Left lung (tissue), 14 donors: Measurements from ENCODE around the gene KRT80. TPM values are rescaled to one million over a fixed set of nuclear protein-coding genes. Genes with fewer than 3 reads are reported as not detected.
"Not testable (repeated sequence)": the region's sequence is repeated elsewhere in the genome, so short reads cannot be mapped to it uniquely, and the experiment has no call there.

ENCODE experiments used
- ATAC-seq: fragments of 200-7000 bp; cut with Tn5 transposase; one replicate; pipeline ENCODE4 v1.9.1; 2020; ENCODE audit warnings: moderate library complexity
- DNase-seq, 4 donors: peaks; one replicate each; pipeline ENCODE4 v3.0.0-alpha.2; 2013 to 2020
- H3K27ac ChIP-seq, 2 donors: fragments of 200-600 bp; sonication (generic) in 1 of 2; one replicate each; pipeline versions ENCODE4 v1.5.0 to v1.8.0; 2020 to 2021
- H3K27me3 ChIP-seq, 2 donors: fragments of 200-600 bp; sonication (generic) in 1 of 2; one replicate each; pipeline versions ENCODE4 v1.5.0 to v1.8.0; 2020 to 2021
- H3K36me3 ChIP-seq, 2 donors: fragments of 200-600 bp; sonication (generic) in 1 of 2; one replicate each; pipeline versions ENCODE4 v1.5.0 to v1.8.0; 2020 to 2021
- H3K4me1 ChIP-seq, 2 donors: fragments of 200-600 bp; one replicate each; pipeline ENCODE4 v1.8.0; 2021
- H3K4me3 ChIP-seq, 2 donors: fragments of 200-600 bp; sonication (generic) in 1 of 2; one replicate each; pipeline versions ENCODE4 v1.5.0 to v1.8.0; 2020 to 2021; ENCODE audit warnings: mild to moderate bottlenecking in 1 of 2
- H3K9me3 ChIP-seq, 2 donors: fragments of 200-600 bp; sonication (generic) in 1 of 2; one replicate each; pipeline versions ENCODE4 v1.5.0 to v1.8.0; 2020 to 2021
- CTCF ChIP-seq, 2 donors: fragments of 200-600 bp; sonication (generic) in 1 of 2; IDR thresholded peaks; one replicate each; pipeline versions ENCODE4 v1.5.0 to v1.8.0; 2021; ENCODE audit warnings: antibody characterized with exemption in 2 of 2
- intact Hi-C, 2 donors: fragments of 100-400 bp; cut with DNase I; formaldehyde crosslinking; loops; one replicate each; pipeline versions ENCODE4 v1.11.2 to v1.14.2; 2022
- long read RNA-seq, 12 donors: library from polyadenylated mRNA in 2 of 12; unstranded in 2 of 12; transcript quantifications; one replicate each; pipeline ENCODE4 v2.0.0 and lab custom pipeline, GENCODE V29; 2019 to 2026
- polyA plus RNA-seq, 6 donors: library from polyadenylated mRNA; unstranded; fragments of 120-200 nt; gene quantifications; one replicate each; pipeline ENCODE4 v1.2.1, GENCODE V29; 2013; ENCODE audit not compliant: insufficient read length in 6 of 6
- total RNA-seq, 2 donors: library from RNA; stranded (reverse); fragmentation: NEBNext Ultra II Directional; extraction: Animal tissue kit (Norgen Biotek cat#: 25700); gene quantifications; one replicate each; pipeline ENCODE4 v1.2.1, GENCODE V29; 2021
- donor health status: DM: no; HTN: yes; CAD: no.
- donor health status: DM: no; HTN: no; CAD: no.

The KRT80 gene
- total RNA-seq (10 to 100 TPM; 27.6 to 30.1 TPM), polyA plus RNA-seq (1 to 10 TPM in 2 of 6 donors, under 1 TPM in 4; 0.59 to 1.9 (median 0.77) TPM)
- long read RNA-seq, donor 1, partial matches to known transcripts = 8 of 8 reads
- long read RNA-seq, donor 1, other reads (novel, unspliced or antisense) = 0 of 8 reads
- long read RNA-seq, donor 2 = 0 reads
- long read RNA-seq, donor 3, partial matches to known transcripts = 18 of 18 reads
- long read RNA-seq, donor 3, other reads (novel, unspliced or antisense) = 0 of 18 reads
- long read RNA-seq, donor 4, partial matches to known transcripts = 0 of 3 reads
- long read RNA-seq, donor 4, other reads (novel, unspliced or antisense) = 1 of 3 reads
- long read RNA-seq, donor 5, partial matches to known transcripts = 16 of 24 reads
- long read RNA-seq, donor 5, other reads (novel, unspliced or antisense) = 8 of 24 reads
- long read RNA-seq, donor 6, partial matches to known transcripts = 6 of 6 reads
- long read RNA-seq, donor 6, other reads (novel, unspliced or antisense) = 0 of 6 reads
- long read RNA-seq, donor 7, partial matches to known transcripts = 5 of 5 reads
- long read RNA-seq, donor 7, other reads (novel, unspliced or antisense) = 0 of 5 reads
- long read RNA-seq, donor 8, partial matches to known transcripts = 27 of 28 reads
- long read RNA-seq, donor 8, other reads (novel, unspliced or antisense) = 0 of 28 reads
- long read RNA-seq, donor 9 = 0 reads
- long read RNA-seq, donor 10, partial matches to known transcripts = 0 of 3 reads
- long read RNA-seq, donor 10, other reads (novel, unspliced or antisense) = 3 of 3 reads
- long read RNA-seq, donor 11 = 0 reads
- long read RNA-seq, donor 12, partial matches to known transcripts = 19 of 28 reads
- long read RNA-seq, donor 12, other reads (novel, unspliced or antisense) = 9 of 28 reads

GRCh38 chr12:52191841-52192791, at the start of gene KRT80:
KRT80 (minus strand) TSS chr12:52192014; CDS start chr12:52191902, 112 bp downstream.
- no peaks in the 10 kb centered on the region for H3K27me3 ChIP-seq
- no peaks in the 10 kb centered on the region for H3K36me3 ChIP-seq
- intact Hi-C loops = no loop called here
- ATAC-seq = peak; percentile 82
- H3K27ac ChIP-seq = peak within 1 kb of the TSS; percentile 61 to 73
- H3K4me3 ChIP-seq = peak within 1 kb of the TSS in 1 of 2 donors; percentile 28
- peak; percentile 31 to 92 (median 87) for DNase-seq
- no peak for TF ChIP-seq CTCF (IDR thresholded peaks at IDR 0.05)
- no peaks in the 10 kb centered on the region for H3K9me3 ChIP-seq
- H3K4me1 ChIP-seq = peaks cover 19 to 85% of the 10 kb centered on the region in 2 donors

GRCh38 chr12:52241205-52241842, 49.5 kb upstream of the KRT80 start:
- no peak for ATAC-seq
- Histone ChIP-seq H3K9me3 (no peaks in the 10 kb centered on the region), H3K27ac (no peak overlapping the region), H3K27me3 (no peaks in the 10 kb centered on the region), H3K4me1 (peaks cover 15 to 37% of the 10 kb centered on the region in 2 donors), H3K4me3 (no peak overlapping the region), H3K36me3 (peaks cover 0 to 4% of the 10 kb centered on the region in 2 donors)
- no peak for TF ChIP-seq CTCF (IDR thresholded peaks at IDR 0.05)
- DNase-seq = no peak
- intact Hi-C loops = no loop called here

GRCh38 chr12:52240247-52240646, 48.4 kb upstream of the KRT80 start:
- H3K36me3 ChIP-seq, H3K4me3 ChIP-seq, H3K9me3 ChIP-seq, H3K27me3 ChIP-seq, ATAC-seq, DNase-seq, H3K27ac ChIP-seq, intact Hi-C loops: not testable (repeated sequence)
- H3K4me1 ChIP-seq = peaks cover 15 to 35% of the 10 kb centered on the region in 2 donors

- H3K27ac ChIP-seq = peak overlapping the region in 1 of 2 donors; percentile 51
- intact Hi-C loops = no loop called here
- DNase-seq = no peak
These were observed 48.0 kb upstream of the KRT80 start for GRCh38 chr12:52239767-52240166.

More at GRCh38 chr12:52239767-52240166, 48.0 kb upstream of the KRT80 start:
- no peaks in the 10 kb centered on the region for H3K9me3 ChIP-seq
- no peak for TF ChIP-seq CTCF (IDR thresholded peaks at IDR 0.05)
- no peak overlapping the region for H3K4me3 ChIP-seq
- H3K27me3 ChIP-seq = peaks cover 0 to 5% of the 10 kb centered on the region in 2 donors
- no peak for ATAC-seq
- peaks cover 15 to 30% of the 10 kb centered on the region in 2 donors for H3K4me1 ChIP-seq
- H3K36me3 ChIP-seq = no peaks in the 10 kb centered on the region
